ENCODE results near the gene ZNF326. TPM values are rescaled to one million over a fixed set of nuclear protein-coding genes. Genes with fewer than 3 reads are reported as not detected.

The ZNF326 gene
- total and polyA plus RNA-seq, 7 donors, result 5.9 to 16.0 (median 10.0) TPM

DNA sequence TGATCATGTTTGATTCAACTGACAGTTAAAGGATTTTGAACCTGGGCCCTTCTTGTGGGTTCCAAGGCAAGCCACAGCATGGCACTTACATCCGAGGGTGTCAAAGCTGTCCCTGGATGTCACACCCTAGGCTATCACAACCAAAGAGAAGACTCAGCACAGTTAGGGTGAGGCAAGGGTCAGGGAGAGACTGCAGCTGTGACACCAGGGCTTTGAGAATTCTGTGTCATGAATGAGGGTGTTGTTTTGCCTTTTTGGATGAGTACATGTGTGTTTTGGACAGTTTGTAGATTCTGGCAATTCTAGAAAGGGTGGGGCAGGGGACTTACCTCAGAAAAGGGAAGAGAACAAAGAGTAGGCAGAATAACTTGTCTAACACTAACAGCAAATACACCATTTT, 37.8 kb upstream of the ZNF326 start:
- ATAC-seq (no peak), DNase-seq (no peak)
- TF ChIP-seq, protein P1, sequence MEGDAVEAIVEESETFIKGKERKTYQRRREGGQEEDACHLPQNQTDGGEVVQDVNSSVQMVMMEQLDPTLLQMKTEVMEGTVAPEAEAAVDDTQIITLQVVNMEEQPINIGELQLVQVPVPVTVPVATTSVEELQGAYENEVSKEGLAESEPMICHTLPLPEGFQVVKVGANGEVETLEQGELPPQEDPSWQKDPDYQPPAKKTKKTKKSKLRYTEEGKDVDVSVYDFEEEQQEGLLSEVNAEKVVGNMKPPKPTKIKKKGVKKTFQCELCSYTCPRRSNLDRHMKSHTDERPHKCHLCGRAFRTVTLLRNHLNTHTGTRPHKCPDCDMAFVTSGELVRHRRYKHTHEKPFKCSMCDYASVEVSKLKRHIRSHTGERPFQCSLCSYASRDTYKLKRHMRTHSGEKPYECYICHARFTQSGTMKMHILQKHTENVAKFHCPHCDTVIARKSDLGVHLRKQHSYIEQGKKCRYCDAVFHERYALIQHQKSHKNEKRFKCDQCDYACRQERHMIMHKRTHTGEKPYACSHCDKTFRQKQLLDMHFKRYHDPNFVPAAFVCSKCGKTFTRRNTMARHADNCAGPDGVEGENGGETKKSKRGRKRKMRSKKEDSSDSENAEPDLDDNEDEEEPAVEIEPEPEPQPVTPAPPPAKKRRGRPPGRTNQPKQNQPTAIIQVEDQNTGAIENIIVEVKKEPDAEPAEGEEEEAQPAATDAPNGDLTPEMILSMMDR (IDR thresholded peaks at IDR 0.05), result no peak
- no peak overlapping the region for H3K27ac ChIP-seq
- no peaks in the 10 kb centered on the region for H3K27me3 ChIP-seq (ENCODE audit: insufficient read depth in 3 of 3, low read length in 2 of 3)
- no peak overlapping the region for H3K4me3 ChIP-seq
- H3K4me1 ChIP-seq, result no peaks in the 10 kb centered on the region
- no peaks in the 10 kb centered on the region for H3K36me3 ChIP-seq (ENCODE audit: insufficient read depth in 1 of 2, low read depth in 1 of 2)
- WGBS, 3 donors, result 25 to 42% (median 36%) methylated on average over 1 of the region's 1 CpG
- intact Hi-C loops (cut with DNase I), result loop anchor here in 1 of 2 donors (10.0 kb wide), 1 partner anchor 152 kb away; no protein-coding TSS in a partner anchor
- no peaks in the 10 kb centered on the region for H3K9me3 ChIP-seq

DNA sequence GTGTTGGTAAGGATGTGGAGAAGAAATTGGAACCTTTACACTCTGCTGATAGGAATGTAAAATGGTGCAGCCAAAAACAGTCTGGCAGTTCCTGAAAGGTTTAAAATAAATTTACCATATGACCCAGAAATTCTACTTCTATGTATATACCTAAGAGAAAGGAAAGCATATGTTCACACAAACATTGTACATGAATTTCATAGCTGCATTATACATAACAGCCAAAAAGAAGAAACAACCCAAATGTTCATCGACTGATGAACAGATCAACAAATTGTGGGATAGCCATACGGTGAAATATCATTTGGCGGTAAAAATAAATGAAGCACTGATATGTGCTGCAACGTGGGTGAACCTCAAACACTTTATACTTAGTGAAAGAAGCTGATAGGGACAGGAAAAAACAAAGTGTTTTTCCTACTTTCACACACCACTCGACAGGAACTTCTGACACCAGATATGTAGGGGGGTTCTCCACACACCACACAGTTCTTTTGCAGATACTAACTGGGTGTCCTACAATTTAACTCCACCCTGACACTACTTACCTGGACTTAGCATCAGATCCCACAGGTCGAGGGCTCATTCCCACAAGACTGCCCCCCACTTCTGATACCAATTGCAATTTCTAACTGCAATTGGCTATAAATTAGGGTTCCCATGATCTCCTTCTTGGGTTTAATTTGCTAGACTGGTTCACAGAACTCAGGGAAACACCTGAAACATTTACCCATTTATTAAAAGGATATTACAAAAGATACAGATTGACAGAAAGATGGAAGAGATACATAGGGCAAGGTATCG, 35.9 kb upstream of the ZNF326 start:
- H3K9me3 ChIP-seq, result no peaks in the 10 kb centered on the region
- H3K36me3 ChIP-seq (ENCODE audit: insufficient read depth in 1 of 2, low read depth in 1 of 2), result no peaks in the 10 kb centered on the region
- DNase-seq, result no peak
- H3K4me1 ChIP-seq, result no peaks in the 10 kb centered on the region
- H3K27ac ChIP-seq, result no peak overlapping the region
- 85 to 88% (median 87%) methylated on average over 7 of the region's 7 CpGs for WGBS, 3 donors
- no peak overlapping the region for H3K4me3 ChIP-seq
- H3K27me3 ChIP-seq (ENCODE audit: insufficient read depth in 3 of 3, low read length in 2 of 3), result no peaks in the 10 kb centered on the region
- no peak for ATAC-seq
- TF ChIP-seq, protein P1 (IDR thresholded peaks at IDR 0.05), result no peak
- intact Hi-C loops (cut with DNase I), result loop anchor here in 1 of 2 donors (10.0 kb wide), 1 partner anchor 154 kb away; no protein-coding TSS in a partner anchor

DNA sequence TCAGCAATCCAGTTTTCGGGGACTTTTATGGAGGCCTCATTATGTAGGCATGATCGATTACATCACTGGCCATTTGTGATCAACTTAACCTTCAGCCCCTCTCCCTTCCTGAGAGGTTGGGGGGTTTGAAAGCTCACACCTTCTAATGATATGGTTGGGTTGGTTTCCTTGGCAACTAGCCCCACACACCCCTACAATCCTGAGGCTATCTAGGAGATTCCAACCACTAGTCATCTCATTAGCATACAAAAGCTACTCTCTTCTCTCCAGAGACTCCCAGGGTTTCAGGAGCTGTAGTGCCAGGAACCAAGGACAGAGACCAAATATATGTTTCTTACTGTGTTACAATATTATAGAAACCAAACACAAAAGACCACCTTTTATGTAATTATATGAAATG, 35.2 kb upstream of the ZNF326 start:
- Histone ChIP-seq H3K27me3 (ENCODE audit: insufficient read depth in 3 of 3, low read length in 2 of 3) (no peaks in the 10 kb centered on the region), H3K9me3 (no peaks in the 10 kb centered on the region), H3K27ac (no peak overlapping the region), H3K36me3 (ENCODE audit: insufficient read depth in 1 of 2, low read depth in 1 of 2) (no peaks in the 10 kb centered on the region), H3K4me1 (no peaks in the 10 kb centered on the region), H3K4me3 (no peak overlapping the region)
- no peak for ATAC-seq
- DNase-seq, result no peak
- TF ChIP-seq, protein P1 (IDR thresholded peaks at IDR 0.05), result no peak
- 85 to 96% (median 91%) methylated on average over 2 of the region's 2 CpGs for WGBS, 3 donors
- intact Hi-C loops (cut with DNase I), result loop anchor here in 1 of 2 donors (10.0 kb wide), 1 partner anchor 155 kb away; no protein-coding TSS in a partner anchor

DNA sequence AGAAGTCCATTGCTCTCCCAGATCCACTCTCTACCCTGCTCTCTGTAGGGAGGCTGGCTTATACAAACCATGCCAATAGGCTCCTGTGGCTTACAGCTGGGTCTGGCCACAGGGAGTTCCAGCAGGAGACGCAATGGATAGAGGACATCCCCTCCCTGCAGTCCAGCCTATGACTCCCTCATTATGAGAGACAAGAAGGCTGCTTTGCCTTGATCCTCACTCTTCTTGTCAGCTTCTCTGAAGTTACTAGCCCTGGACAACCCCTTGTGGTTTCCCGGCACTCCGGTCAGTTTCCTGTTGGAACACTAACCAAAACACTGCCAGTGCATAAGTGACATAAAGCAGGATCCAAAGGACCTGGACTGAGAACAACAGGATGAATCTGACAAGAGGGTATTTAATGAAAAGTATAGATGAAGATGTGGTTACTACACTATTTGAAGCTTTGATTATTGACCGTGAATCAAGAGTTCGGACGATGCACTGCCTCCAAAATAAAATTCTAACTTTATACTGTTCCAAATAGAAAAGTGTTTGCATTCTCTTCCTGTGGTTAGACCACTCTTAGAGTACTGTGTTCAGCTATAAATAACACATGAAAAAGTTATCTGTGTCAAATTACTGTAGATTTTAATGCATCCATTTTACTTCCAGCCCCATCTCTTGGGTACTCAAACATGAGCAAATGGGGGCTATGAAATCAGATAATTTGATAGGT, 32.7 kb upstream of the ZNF326 start:
- no peaks in the 10 kb centered on the region for H3K27me3 ChIP-seq (ENCODE audit: insufficient read depth in 3 of 3, low read length in 2 of 3)
- H3K9me3 ChIP-seq, result no peaks in the 10 kb centered on the region
- intact Hi-C loops (cut with DNase I), result no loop called here
- TF ChIP-seq, protein P1 (IDR thresholded peaks at IDR 0.05), result no peak
- H3K4me1 ChIP-seq, result no peaks in the 10 kb centered on the region
- H3K4me3 ChIP-seq, result no peak overlapping the region
- no peak overlapping the region for H3K27ac ChIP-seq
- no peaks in the 10 kb centered on the region for H3K36me3 ChIP-seq (ENCODE audit: insufficient read depth in 1 of 2, low read depth in 1 of 2)
- ATAC-seq (no peak), DNase-seq (no peak)
- WGBS, 3 donors, result 71 to 78% (median 71%) methylated on average over 6 of the region's 6 CpGs

All from psoas muscle (tissue), 8 donors.